Cerebellar nuclear complex (tissue), 1 donor: ENCODE results near the gene RFTN1.

Experiments used
- DNase-seq, 2 experiments: peaks; one replicate each; lab custom pipeline; 2025; lab: John Stamatoyannopoulos, UW

The RFTN1 gene

DNA sequence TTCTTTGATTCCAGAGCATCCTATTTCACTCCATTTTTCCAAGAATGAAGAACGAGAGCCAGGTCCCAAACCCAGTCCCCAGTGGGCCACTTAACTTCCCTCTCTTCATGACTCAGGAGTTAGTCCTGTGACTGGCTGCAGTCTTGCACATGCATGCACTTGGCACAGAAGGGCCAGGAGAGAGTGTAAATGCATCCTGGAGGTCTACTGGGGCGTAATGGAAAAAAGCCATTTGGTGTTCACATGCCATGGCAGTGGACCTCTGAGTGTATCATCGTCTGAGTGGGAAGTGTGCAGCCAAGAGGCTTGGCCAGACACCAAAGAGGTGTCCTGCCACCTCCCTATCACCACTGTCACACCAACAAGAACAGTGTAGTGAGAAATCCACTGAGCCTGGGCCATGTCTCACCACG, 15.1 kb upstream of the RFTN1 start:
- DNase-seq: no peak

GRCh38 chr3:16528106-16528505, 14.6 kb upstream of the RFTN1 start:
- DNase-seq: no peak

- no peak for DNase-seq
Measured at GRCh38 chr3:16524196-16524595, 10.7 kb upstream of the RFTN1 start.

DNA sequence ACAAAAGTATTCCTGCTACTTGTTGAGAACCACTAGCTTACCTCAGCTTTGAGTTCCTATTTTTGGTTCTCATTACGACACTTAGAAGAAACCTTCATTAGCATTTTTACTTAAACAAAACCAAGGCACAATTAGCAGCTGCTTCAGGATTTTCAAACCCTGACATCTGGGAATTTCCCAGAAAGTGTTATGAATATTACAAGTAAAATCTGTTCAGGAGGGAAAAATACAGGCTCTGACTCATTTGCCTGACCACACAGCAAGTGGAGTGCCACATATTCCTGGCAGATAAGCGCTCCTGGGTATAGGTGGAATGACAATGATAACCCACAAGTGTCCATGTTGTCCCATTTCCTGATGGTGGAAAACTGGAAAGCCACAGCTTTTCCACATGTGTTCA, 10.3 kb upstream of the RFTN1 start:
- no peak for DNase-seq

- no peak for DNase-seq
Measured at GRCh38 chr3:16522834-16523233, 9.3 kb upstream of the RFTN1 start.

- no peak for DNase-seq
Measured at GRCh38 chr3:16520970-16521881, 7.7 kb upstream of the RFTN1 start.

- DNase-seq: no peak
Measured at GRCh38 chr3:16520241-16520969, 6.9 kb upstream of the RFTN1 start.

GRCh38 chr3:16516695-16517481, 3.4 kb upstream of the RFTN1 start:
- DNase-seq: no peak

GRCh38 chr3:16515885-16516420, 2.5 kb upstream of the RFTN1 start:
- DNase-seq: no peak

GRCh38 chr3:16514755-16515353, 1.4 kb upstream of the RFTN1 start:
- no peak for DNase-seq

DNA sequence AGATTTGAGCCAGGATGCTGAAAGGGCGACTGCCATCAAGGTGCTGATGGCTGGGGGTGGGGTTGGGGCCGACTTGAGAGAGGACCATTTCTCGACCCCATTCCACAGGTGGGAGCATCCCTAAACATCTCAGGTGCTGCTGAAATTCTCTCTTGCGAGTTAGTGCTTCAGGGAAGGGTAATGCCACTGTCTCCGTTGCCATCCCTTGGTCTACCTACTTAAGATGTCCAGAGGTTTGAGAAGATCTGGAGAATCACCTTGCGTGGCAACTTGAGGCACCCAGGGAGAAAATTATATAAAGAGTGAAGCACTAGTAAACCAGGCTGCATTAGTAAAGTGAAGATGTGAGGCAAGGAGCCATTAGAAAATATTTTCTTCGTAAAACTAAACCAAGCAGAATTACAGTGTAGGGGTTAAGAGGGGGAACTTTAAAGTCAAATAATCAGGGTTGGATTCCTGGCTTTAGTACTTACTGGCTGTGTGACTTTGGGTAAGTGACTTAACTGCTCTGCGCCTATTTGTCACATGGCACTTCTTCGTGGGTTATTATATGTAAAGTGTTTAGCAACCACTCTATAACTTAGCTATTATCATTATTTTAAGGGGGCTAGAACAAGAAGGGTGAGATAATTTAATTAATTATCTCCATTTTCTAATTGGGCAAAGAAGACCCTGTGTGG, 662 bp upstream of the RFTN1 start:
- no peak for DNase-seq

DNA sequence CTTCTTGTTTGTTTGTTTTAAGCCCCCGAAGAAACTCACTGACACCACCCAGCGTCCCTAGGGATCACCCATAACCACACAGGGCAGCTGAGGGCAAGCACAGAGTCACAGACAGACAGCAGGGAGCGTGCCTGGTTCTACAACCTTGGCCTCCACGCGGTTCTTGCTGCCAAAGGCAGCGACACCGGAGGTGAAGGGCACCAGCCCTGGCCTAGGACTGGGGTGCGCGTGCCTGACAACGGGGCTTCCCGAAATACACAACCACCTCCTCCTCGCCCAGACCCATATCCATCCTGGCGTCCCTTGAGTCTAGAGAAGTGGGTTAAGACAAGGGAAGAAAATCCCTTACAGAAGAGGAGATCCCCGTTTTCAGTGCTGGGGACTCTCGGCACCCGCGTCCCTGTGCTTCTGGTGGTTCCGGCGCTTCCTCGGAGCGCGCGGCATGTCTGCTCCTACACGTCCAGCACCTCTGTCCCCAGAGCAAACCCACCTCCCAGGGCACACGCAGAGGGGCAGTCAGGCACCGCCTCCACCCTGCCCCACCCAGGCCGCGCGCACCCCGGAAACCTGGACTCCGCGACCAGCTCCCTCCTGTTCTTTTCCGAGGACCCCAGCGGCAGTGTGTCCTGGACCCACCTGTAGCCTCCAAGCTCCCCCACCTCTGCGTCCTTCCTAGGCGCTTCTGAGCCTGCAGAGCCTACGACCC, 911 bp downstream of the RFTN1 start:
- DNase-seq: no peak

GRCh38 chr3:16511681-16512434, 1.6 kb downstream of the RFTN1 start:
- no peak for DNase-seq

DNA sequence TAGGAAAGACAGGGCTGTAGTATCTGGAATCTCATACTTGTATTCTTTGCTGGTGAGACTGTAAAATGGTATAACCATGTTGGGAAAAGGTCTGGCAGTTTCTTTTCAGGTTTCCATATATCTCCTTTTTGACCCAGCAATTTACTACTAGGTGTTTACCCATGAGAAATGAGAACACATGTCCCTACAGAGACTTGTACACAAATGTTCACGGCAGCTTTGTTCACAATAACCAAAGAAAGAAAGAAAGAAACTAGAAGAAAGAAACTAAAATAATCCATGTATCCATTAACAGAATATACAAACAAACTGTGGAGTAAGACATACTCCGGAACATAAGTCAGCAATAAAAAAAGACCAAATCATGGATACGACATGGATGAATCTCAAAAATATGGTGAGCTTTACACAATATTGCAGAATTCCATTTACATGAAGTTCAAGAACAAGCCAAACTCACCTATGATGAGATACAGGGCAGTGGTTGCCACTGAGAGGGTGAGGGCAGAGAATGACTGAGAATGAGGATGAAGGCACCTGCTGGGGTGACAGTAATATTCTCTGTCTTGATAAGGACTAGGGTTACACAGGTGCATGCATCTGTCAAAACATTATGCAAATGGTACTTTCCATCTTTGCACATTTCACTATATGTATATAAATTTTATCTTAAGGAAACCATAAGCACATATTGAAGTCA, 2.7 kb downstream of the RFTN1 start:
- no peak for DNase-seq

DNA sequence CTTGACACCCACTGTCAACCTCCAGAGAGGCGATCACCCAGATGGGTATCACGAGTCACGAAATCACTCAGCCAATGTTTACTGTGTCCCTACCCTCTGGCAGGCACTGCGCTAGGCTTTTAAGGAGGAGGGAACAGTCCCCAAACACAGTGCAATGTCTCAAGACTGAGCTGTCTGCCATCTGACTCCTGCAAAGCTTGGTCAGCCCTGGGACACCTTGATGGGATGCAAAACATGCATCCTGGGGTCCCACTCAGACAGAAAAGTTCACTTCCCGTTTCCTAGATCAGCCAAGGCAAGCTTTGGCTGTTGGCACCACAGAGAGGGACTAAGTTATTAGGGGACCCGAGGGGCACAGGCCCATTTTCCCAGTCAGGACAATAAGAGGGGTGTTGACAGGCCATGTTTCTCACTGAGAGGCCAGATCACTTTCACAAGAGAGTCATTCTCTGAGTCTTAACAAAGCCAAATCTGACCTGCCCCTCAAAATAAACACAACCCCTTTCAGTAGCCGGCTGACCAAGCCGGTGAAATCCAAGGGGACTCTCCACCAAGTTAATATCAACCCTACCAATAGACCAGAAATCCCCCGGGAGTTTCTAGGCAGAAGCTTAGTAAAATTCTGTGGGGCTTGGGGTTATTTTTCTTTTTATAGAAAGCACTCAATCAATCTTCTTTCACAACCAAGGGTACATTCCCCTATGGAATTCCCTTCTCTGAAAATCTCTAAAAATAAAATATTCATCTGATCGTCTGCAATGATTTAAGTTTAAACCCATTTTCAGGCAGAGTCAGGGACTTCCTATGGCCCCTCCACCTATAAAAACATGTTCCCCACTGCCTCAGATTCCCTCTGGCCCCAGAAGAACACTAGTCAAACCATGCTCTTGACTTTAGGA, 3.5 kb downstream of the RFTN1 start:
- no peak for DNase-seq

- no peak for DNase-seq
Measured at GRCh38 chr3:16508591-16508995, 4.9 kb downstream of the RFTN1 start.

DNA sequence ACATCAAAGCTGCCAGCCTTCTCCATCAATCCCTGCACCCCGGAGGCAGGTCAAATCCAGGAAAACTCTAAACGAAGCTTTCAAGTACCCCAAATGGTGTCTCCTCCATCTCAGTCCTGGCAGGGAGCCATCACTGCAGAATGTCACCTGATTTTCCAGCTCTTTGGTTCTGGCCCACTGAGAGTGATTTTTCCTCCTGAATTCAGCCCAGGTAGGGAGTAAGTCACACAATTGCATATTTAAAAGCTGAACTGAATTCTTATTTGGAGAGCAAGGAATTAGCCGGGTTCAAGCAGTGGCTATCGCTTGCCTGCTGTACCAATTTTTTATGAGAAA, 5.3 kb downstream of the RFTN1 start:
- DNase-seq: peak in 1 of 2 experiments; percentile 25

DNA sequence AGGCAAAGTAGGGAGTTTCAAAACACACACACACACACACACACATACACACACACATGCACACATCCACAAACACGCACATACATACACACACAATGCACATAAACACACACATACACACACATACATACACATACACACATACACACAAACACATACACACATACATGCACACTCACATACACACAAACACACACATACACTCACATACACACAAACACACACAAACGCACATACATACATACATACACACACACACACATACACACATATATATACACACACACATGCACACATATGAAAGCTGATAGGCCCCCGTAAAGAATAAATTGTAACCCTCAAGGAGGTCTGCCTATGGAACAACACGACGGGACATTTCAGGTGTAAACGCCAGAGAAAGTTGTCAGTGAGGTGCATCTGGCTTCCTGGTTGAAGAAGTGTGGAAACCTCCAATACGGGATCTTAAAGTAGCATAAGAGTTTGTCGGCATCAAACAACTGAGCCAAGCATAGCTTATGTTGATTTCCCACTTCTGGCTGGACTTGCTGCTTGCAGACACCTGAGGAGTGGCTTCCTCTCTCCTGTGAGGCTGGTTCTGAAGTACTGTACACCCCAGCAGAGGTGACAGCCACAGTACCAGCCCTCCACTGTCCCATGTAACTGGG, 5.8 kb downstream of the RFTN1 start:
- DNase-seq: no peak
